Caco-2 (cell line): Measurements from ENCODE around the gene KIF2C. TPM values are rescaled to one million over a fixed set of nuclear protein-coding genes. Genes with fewer than 3 reads are reported as not detected.
A peak's percentile ranks its signal among the peaks of the same experiment; 100 is the strongest.

ENCODE experiments used
- BruUV-seq: library from RNA; stranded (reverse); fragments of 400-500 nt; replicated peaks from 2 replicates; lab custom pipeline; 2021; lab: Mats Ljungman, UMichigan
- CTCF ChIA-PET: fragments of 300-600 bp; sonication (Branson Sonifier 250); formaldehyde crosslinking; loops from one replicate; lab custom pipeline; 2022; ENCODE audit warnings: antibody characterized with exemption; lab: Charles Lee
- POLR2A ChIA-PET: fragments of 300-600 bp; sonication (Branson Sonifier 250); formaldehyde crosslinking; loops from one replicate; lab custom pipeline; 2022; ENCODE audit warnings: antibody characterized with exemption; lab: Charles Lee
- DNase-seq, 2 experiments: peaks; one replicate each; pipeline versions ENCODE4 v3.0.0 to v3.0.0-alpha.2; 2020 to 2022
- H3K27me3 ChIP-seq: replicated peaks from 2 replicates; pipeline ENCODE4 v1.6.0; 2011; ENCODE audit warnings: low read length; ENCODE audit not compliant: control insufficient read depth, insufficient read depth
- H3K36me3 ChIP-seq: 2 replicates; pipeline ENCODE4 v1.5.1; 2011; ENCODE audit warnings: low read length; ENCODE audit not compliant: control insufficient read depth, insufficient read depth
- H3K4me1 ChIP-seq: fragments of 250-450 bp; sonication (Bioruptor Pico); 2 replicates; pipeline ENCODE4 v1.5.1; 2020; ENCODE audit warnings: mild to moderate bottlenecking
- H3K4me3 ChIP-seq: 2 replicates; pipeline ENCODE4 v1.5.1; 2011; ENCODE audit warnings: low read depth, mild to moderate bottlenecking, control low read depth, low read length
- H3K9me3 ChIP-seq: fragments of 250-450 bp; sonication (Bioruptor Pico); 2 replicates; pipeline ENCODE4 v1.5.1; 2020; ENCODE audit warnings: mild to moderate bottlenecking, moderate library complexity
- H3K27ac Mint-ChIP-seq: one replicate; pipeline ENCODE4 v1.8.0; 2022; ENCODE audit warnings: mixed read lengths; ENCODE audit not compliant: unreplicated experiment
- H3K27me3 Mint-ChIP-seq: one replicate; pipeline ENCODE4 v1.8.0; 2022; ENCODE audit warnings: mixed read lengths; ENCODE audit not compliant: insufficient read depth, unreplicated experiment
- H3K36me3 Mint-ChIP-seq: one replicate; pipeline ENCODE4 v1.8.0; 2022; ENCODE audit warnings: mild to moderate bottlenecking, mixed read lengths; ENCODE audit not compliant: insufficient read depth, unreplicated experiment
- H3K4me1 Mint-ChIP-seq: one replicate; pipeline ENCODE4 v1.8.0; 2022; ENCODE audit warnings: low read depth, mixed read lengths; ENCODE audit not compliant: unreplicated experiment
- H3K4me3 Mint-ChIP-seq: one replicate; pipeline ENCODE4 v1.8.0; 2022; ENCODE audit warnings: mild to moderate bottlenecking, moderate library complexity, mixed read lengths; ENCODE audit not compliant: unreplicated experiment
- H3K9me3 Mint-ChIP-seq: one replicate; pipeline ENCODE4 v1.8.0; 2022; ENCODE audit warnings: mixed read lengths; ENCODE audit not compliant: unreplicated experiment
- intact Hi-C: fragments of 100-400 bp; cut with micrococcal nuclease; formaldehyde crosslinking; loops from one replicate; pipeline ENCODE4 v1.10.0; 2022; ENCODE audit not compliant: unreplicated experiment
- total RNA-seq: library from RNA; stranded (reverse); gene quantifications from 2 replicates; pipeline ENCODE4 v1.2.3, GENCODE V29; 2022
- TF ChIP-seq, protein P1 (sequence below), 2 experiments: fragments of 200-600 bp in 1 of 2; IDR thresholded peaks; 1 replicate in 1 of 2; 2 replicates in 1 of 2; pipeline versions ENCODE4 v1.5.1 to v1.8.0; 2011 to 2022; ENCODE audit warnings: antibody characterized with exemption in 1 of 2, control low read depth in 1 of 2, inconsistent platforms in 1 of 2, low read depth in 1 of 2, low read length in 1 of 2, mild to moderate bottlenecking in 1 of 2, moderate library complexity in 1 of 2; ENCODE audit not compliant: insufficient read depth in 1 of 2, severe bottlenecking in 1 of 2, unreplicated experiment in 1 of 2

KIF2C gene
- total RNA-seq, 1 experiment from 2014 or later = 61.0 TPM

DNA sequence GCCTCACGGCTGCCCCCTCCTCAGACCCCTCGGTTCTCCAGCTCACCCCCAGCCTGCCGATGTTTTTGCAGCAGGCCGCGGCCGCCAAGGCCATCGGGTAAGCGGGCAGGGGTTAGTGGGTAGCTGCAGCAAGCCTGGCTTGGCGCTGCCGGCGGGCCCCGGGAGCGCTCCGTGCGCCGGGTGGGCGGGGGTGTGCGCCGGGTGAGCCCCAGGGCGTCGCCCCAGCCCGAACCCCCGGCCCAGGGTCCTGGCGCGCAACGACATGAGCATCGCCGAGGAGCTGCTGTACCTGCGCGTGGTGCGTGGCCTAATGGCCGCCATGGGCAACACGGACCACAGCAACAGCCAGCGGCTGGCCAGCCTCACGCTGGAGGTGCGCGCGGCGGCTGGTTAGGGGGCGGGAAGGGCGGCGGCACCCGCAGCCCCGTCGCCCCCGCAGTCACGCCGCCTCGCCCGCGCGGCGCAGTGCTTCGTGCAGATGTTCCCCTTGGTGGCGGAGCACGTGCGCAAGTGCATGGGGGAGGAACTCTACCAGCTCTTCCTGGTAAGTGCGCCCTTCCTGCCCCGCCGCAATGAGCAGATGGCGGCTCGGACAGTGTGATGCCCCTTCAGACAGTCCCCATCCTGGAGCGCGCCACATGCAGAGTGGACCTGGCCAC, 15.2 kb upstream of the KIF2C start:
- intact Hi-C loops = no loop called here
- H3K27ac Mint-ChIP-seq = no peak overlapping the region
- H3K9me3 Mint-ChIP-seq = no peaks in the 10 kb centered on the region
- ChIA-PET POLR2A (no interaction called here), CTCF (no interaction called here)
- BruUV-seq = no TSS peak
- no peak for DNase-seq
- Histone ChIP-seq H3K4me3 (no peak overlapping the region), H3K36me3 (no peaks in the 10 kb centered on the region), H3K4me1 (no peaks in the 10 kb centered on the region), H3K27me3 (no peaks in the 10 kb centered on the region), H3K9me3 (no peaks in the 10 kb centered on the region)
- no peak overlapping the region for H3K4me3 Mint-ChIP-seq
- TF ChIP-seq, protein P1, sequence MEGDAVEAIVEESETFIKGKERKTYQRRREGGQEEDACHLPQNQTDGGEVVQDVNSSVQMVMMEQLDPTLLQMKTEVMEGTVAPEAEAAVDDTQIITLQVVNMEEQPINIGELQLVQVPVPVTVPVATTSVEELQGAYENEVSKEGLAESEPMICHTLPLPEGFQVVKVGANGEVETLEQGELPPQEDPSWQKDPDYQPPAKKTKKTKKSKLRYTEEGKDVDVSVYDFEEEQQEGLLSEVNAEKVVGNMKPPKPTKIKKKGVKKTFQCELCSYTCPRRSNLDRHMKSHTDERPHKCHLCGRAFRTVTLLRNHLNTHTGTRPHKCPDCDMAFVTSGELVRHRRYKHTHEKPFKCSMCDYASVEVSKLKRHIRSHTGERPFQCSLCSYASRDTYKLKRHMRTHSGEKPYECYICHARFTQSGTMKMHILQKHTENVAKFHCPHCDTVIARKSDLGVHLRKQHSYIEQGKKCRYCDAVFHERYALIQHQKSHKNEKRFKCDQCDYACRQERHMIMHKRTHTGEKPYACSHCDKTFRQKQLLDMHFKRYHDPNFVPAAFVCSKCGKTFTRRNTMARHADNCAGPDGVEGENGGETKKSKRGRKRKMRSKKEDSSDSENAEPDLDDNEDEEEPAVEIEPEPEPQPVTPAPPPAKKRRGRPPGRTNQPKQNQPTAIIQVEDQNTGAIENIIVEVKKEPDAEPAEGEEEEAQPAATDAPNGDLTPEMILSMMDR (IDR thresholded peaks at IDR 0.05; ENCODE audit: insufficient read depth in 1 of 2, low read depth in 1 of 2, low read length in 1 of 2, severe bottlenecking in 1 of 2, unreplicated experiment in 1 of 2) = no peak
- H3K27me3 Mint-ChIP-seq = no peaks in the 10 kb centered on the region
- peaks cover 12% of the 10 kb centered on the region for H3K4me1 Mint-ChIP-seq
- H3K36me3 Mint-ChIP-seq = peaks cover 8% of the 10 kb centered on the region

DNA sequence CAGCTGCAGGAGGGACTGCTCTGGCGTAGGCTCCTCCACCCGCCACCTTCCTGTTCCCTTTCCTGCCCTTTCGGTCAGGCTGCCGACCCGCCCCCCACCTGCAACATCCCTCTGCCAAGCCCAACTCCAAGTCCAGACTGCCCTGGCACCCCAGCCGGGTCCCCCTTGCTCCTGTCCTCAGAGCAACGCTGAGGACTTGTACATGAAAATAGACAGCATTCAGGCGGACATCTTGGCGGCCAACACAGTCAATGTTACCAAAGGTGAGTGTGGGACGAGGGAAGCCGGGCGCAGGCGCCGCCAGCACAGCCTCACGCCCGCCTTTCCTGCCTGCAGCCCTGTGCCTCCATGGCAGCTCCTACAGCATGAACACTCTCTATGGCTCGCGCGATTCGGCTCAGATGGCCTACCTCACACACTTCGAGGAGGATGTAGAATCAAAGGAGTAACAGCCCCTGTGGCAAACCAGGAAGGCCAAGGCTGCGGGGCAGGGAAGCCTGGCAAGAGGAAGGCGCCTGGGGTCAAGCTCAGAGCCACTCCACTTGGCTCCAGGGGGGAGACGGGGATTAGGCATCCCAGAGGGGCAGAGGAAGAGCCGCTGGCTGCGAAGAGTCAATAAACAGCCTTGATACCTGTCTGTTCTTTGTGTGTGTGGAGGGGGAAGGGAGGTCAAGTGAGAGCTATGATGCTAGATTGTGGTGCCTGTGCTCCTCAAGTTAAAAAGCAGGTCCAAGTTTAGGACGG, 14.5 kb upstream of the KIF2C start:
- H3K4me3 Mint-ChIP-seq = no peak overlapping the region
- Histone ChIP-seq H3K9me3 (no peaks in the 10 kb centered on the region), H3K27me3 (no peaks in the 10 kb centered on the region), H3K36me3 (no peaks in the 10 kb centered on the region), H3K4me3 (no peak overlapping the region), H3K4me1 (no peaks in the 10 kb centered on the region)
- ChIA-PET POLR2A (no interaction called here), CTCF (no interaction called here)
- peaks cover 11% of the 10 kb centered on the region for H3K36me3 Mint-ChIP-seq
- no peaks in the 10 kb centered on the region for H3K27me3 Mint-ChIP-seq
- peaks cover 12% of the 10 kb centered on the region for H3K4me1 Mint-ChIP-seq
- no TSS peak for BruUV-seq
- intact Hi-C loops = no loop called here
- TF ChIP-seq, protein P1 (IDR thresholded peaks at IDR 0.05; ENCODE audit: insufficient read depth in 1 of 2, low read depth in 1 of 2, low read length in 1 of 2, severe bottlenecking in 1 of 2, unreplicated experiment in 1 of 2) = no peak
- H3K9me3 Mint-ChIP-seq = no peaks in the 10 kb centered on the region
- DNase-seq = no peak
- no peak overlapping the region for H3K27ac Mint-ChIP-seq

DNA sequence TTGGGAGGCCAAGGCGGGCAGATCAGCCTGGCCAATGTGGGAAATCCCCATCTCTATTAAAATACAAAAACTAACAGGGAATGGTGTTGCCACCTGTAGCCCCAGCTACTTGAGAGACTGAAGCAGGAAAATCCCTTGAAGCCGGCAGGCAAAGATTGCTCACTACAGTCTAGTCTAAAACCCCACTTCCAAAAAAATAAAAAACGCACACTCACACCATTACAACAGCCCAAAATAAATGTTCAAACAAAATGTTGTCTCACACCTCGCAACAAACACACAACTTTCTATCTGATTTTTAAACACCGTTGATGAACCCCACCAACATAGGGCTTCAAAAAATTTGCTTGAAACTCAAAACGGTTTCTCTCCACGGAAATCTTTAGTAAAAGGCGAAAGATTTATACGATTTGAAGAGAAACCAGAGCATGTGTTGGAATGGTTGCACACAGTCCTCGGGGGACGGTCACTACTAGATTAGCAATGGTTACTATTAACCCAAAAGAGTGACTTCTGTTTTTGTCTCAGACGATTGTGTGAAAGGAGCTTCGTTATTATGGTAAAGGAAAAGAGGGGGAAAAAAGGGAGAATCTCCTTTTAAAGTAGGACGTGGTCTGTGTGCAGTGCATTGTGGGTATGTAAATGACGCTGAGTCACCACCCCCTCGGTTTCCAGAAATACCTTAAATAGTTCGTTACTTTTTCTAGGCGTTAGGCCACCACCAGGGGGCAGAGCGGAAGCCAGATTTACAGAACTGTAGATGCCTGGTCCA, 8.7 kb upstream of the KIF2C start, which contains the start of gene RNU5D-1:
TSS of gene RNU5D-1 (minus strand) at position 430 of the 772 bp plus-strand sequence.
- Mint-ChIP-seq H3K4me1 (peaks cover 12% of the 10 kb centered on the region), H3K9me3 (no peaks in the 10 kb centered on the region), H3K4me3 (peak within 1 kb of the TSS; percentile 59), H3K27me3 (no peaks in the 10 kb centered on the region), H3K36me3 (peaks cover 14% of the 10 kb centered on the region), H3K27ac (peak within 1 kb of the TSS; percentile 99)
- intact Hi-C loops = loop anchor here (1.0 to 5.0 kb wide), 3 partner anchors 8 to 89 kb away; partner anchors contain the start of gene KIF2C
- H3K36me3 ChIP-seq = no peaks in the 10 kb centered on the region
- ChIA-PET CTCF (interaction anchor here (0.6 to 1.4 kb wide), 6 partner anchors 9 to 251 kb away, joined by 3 to 5 read pairs (median 4); partner anchors contain the start of gene PLK3), POLR2A (interaction anchor here (0.6 to 1.7 kb wide), 9 partner anchors 9 to 572 kb away, joined by 3 to 46 read pairs (median 7); partner anchors contain the start of genes ARMH1, HECTD3, RPS8 and TMEM53)
- peak; percentile 90 for DNase-seq
- no peaks in the 10 kb centered on the region for H3K9me3 ChIP-seq
- no peaks in the 10 kb centered on the region for H3K27me3 ChIP-seq
- TSS peak; percentile 100 for BruUV-seq
- TF ChIP-seq, protein P1 (IDR thresholded peaks at IDR 0.05; ENCODE audit: insufficient read depth in 1 of 2, low read depth in 1 of 2, low read length in 1 of 2, severe bottlenecking in 1 of 2, unreplicated experiment in 1 of 2) = peak; percentile 69 to 78
- H3K4me1 ChIP-seq = no peaks in the 10 kb centered on the region
- peak within 1 kb of the TSS; percentile 18; the same call in 1 of the 2 replicates for H3K4me3 ChIP-seq
